H9 (cell line): ENCODE measurements around the gene ATE1. TPM values are rescaled to one million over a fixed set of nuclear protein-coding genes. Genes with fewer than 3 reads are reported as not detected.
A peak's percentile ranks its signal among the peaks of the same experiment; 100 is the strongest.

Experiments used
- DNase-seq: peaks from one replicate; pipeline ENCODE4 v3.0.0-alpha.2; 2017
- H2AFZ ChIP-seq: one replicate; pipeline ENCODE4 v1.6.1; 2013; ENCODE audit warnings: mild to moderate bottlenecking, low read length, control low read depth, moderate library complexity
- H2AK5ac ChIP-seq: 2 replicates; pipeline ENCODE4 v1.6.1; 2013; ENCODE audit warnings: low read length, control low read depth, mixed read lengths; ENCODE audit not compliant: insufficient read length
- H2BK120ac ChIP-seq: one replicate; pipeline ENCODE4 v1.6.1; 2013; ENCODE audit warnings: low read depth, mild to moderate bottlenecking, low read length, control low read depth, inconsistent platforms; ENCODE audit not compliant: poor library complexity, severe bottlenecking
- H2BK12ac ChIP-seq: 2 replicates; pipeline ENCODE4 v1.6.1; 2013; ENCODE audit warnings: low read length, control low read depth, mixed read lengths, low read depth; ENCODE audit not compliant: insufficient read length
- H2BK15ac ChIP-seq: 2 replicates; pipeline ENCODE4 v1.6.1; 2013; ENCODE audit warnings: low read depth, low read length, control low read depth
- H2BK20ac ChIP-seq: one replicate; pipeline ENCODE4 v1.6.1; 2013; ENCODE audit warnings: low read depth, mild to moderate bottlenecking, low read length, control low read depth, inconsistent platforms; ENCODE audit not compliant: poor library complexity, severe bottlenecking
- H2BK5ac ChIP-seq: 2 replicates; pipeline ENCODE4 v1.6.1; 2013; ENCODE audit warnings: low read length, control low read depth, mixed read lengths; ENCODE audit not compliant: insufficient read length
- H3K14ac ChIP-seq: 2 replicates; pipeline ENCODE4 v1.6.1; 2013; ENCODE audit warnings: low read length, control low read depth; ENCODE audit not compliant: insufficient read depth
- H3K18ac ChIP-seq: 2 replicates; pipeline ENCODE4 v1.6.1; 2013; ENCODE audit warnings: low read depth, mild to moderate bottlenecking, mixed read lengths, low read length, control low read depth; ENCODE audit not compliant: insufficient read length
- H3K23ac ChIP-seq: 2 replicates; pipeline ENCODE4 v1.6.1; 2013; ENCODE audit warnings: low read length, control low read depth, mixed read lengths, low read depth; ENCODE audit not compliant: insufficient read length
- H3K23me2 ChIP-seq: 2 replicates; pipeline ENCODE4 v1.6.1; 2013; ENCODE audit warnings: low read depth, mild to moderate bottlenecking, mixed read lengths, low read length, control low read depth; ENCODE audit not compliant: insufficient read length, poor library complexity, severe bottlenecking
- H3K27ac ChIP-seq: 2 replicates; pipeline ENCODE4 v1.5.1; 2013; ENCODE audit warnings: low read length, control low read depth, mixed read lengths, low read depth; ENCODE audit not compliant: insufficient read length
- H3K27me3 ChIP-seq: 2 replicates; pipeline ENCODE4 v1.6.1; 2013; ENCODE audit warnings: low read length, control low read depth, inconsistent platforms; ENCODE audit not compliant: insufficient read depth
- H3K4ac ChIP-seq: 2 replicates; pipeline ENCODE4 v1.6.1; 2013; ENCODE audit warnings: low read depth, mild to moderate bottlenecking, control low read depth, inconsistent platforms, low read length, moderate library complexity
- H3K4me1 ChIP-seq: 2 replicates; pipeline ENCODE4 v1.6.1; 2013; ENCODE audit warnings: low read length, control low read depth, inconsistent platforms; ENCODE audit not compliant: insufficient read depth
- H3K4me2 ChIP-seq: 2 replicates; pipeline ENCODE4 v1.6.1; 2013; ENCODE audit warnings: low read length, control low read depth, mixed read lengths; ENCODE audit not compliant: insufficient read length, insufficient read depth
- H3K56ac ChIP-seq: 2 replicates; pipeline ENCODE4 v1.6.1; 2013; ENCODE audit warnings: low read depth, mild to moderate bottlenecking, mixed read lengths, low read length, control low read depth; ENCODE audit not compliant: insufficient read length
- H3K79me1 ChIP-seq: 2 replicates; pipeline ENCODE4 v1.6.1; 2013; ENCODE audit warnings: low read depth, mild to moderate bottlenecking, moderate library complexity, low read length, control low read depth, inconsistent platforms; ENCODE audit not compliant: insufficient read depth, poor library complexity, severe bottlenecking
- H3K79me2 ChIP-seq: 2 replicates; pipeline ENCODE4 v1.6.1; 2013; ENCODE audit warnings: low read length, control low read depth, inconsistent platforms; ENCODE audit not compliant: insufficient read depth
- H3K9ac ChIP-seq: 2 replicates; pipeline ENCODE4 v1.6.1; 2013; ENCODE audit warnings: low read length, control low read depth, mixed read lengths; ENCODE audit not compliant: insufficient read length; ENCODE audit errors: extremely low read depth
- H3K9me3 ChIP-seq: one replicate; pipeline ENCODE4 v1.6.1; 2013; ENCODE audit warnings: low read depth, low read length, inconsistent platforms; ENCODE audit not compliant: control insufficient read depth
- H3T11ph ChIP-seq: one replicate; pipeline ENCODE4 v1.6.1; 2013; ENCODE audit warnings: mild to moderate bottlenecking, low read length, control low read depth, inconsistent platforms
- H4K20me1 ChIP-seq: one replicate; pipeline ENCODE4 v1.6.1; 2013; ENCODE audit not compliant: control insufficient read depth, insufficient read length, insufficient read depth
- H4K5ac ChIP-seq: 2 replicates; pipeline ENCODE4 v1.6.1; 2013; ENCODE audit warnings: low read depth, mild to moderate bottlenecking, mixed read lengths, low read length, control low read depth; ENCODE audit not compliant: insufficient read length
- H4K8ac ChIP-seq: replicated peaks from 2 replicates; pipeline ENCODE4 v1.6.1; 2013; ENCODE audit warnings: low read length, control low read depth, mixed read lengths, low read depth; ENCODE audit not compliant: insufficient read length
- H4K91ac ChIP-seq: 2 replicates; pipeline ENCODE4 v1.6.1; 2013; ENCODE audit warnings: low read depth, mild to moderate bottlenecking, moderate library complexity, mixed read lengths, low read length, control low read depth; ENCODE audit not compliant: insufficient read length
- H3K27ac Mint-ChIP-seq, 3 experiments: 2 replicates in 2 of 3; 3 replicates in 1 of 3; pipeline ENCODE4 v1.8.0; 2020 to 2021; ENCODE audit warnings: mixed read lengths in 3 of 3, mild to moderate bottlenecking in 1 of 3, moderate library complexity in 1 of 3
- H3K27me3 Mint-ChIP-seq: 2 replicates; pipeline ENCODE4 v1.8.0; 2021; ENCODE audit warnings: low read depth, mild to moderate bottlenecking, moderate library complexity, mixed read lengths
- H3K36me3 Mint-ChIP-seq, 3 experiments: 2 replicates in 2 of 3; 3 replicates in 1 of 3; pipeline ENCODE4 v1.8.0; 2020 to 2021; ENCODE audit warnings: low read depth in 3 of 3, mixed read lengths in 3 of 3; ENCODE audit not compliant: insufficient read depth in 1 of 3
- H3K4me1 Mint-ChIP-seq, 2 experiments: 2 replicates each; pipeline ENCODE4 v1.8.0; 2020; ENCODE audit warnings: mixed read lengths in 2 of 2
- H3K4me3 Mint-ChIP-seq, 2 experiments: 2 replicates in 1 of 2; 3 replicates in 1 of 2; pipeline ENCODE4 v1.8.0; 2020 to 2021; ENCODE audit warnings: mild to moderate bottlenecking in 2 of 2, mixed read lengths in 2 of 2, moderate library complexity in 1 of 2
- H3K9me3 Mint-ChIP-seq, 2 experiments: 2 replicates in 1 of 2; 3 replicates in 1 of 2; pipeline ENCODE4 v1.8.0; 2020; ENCODE audit warnings: mild to moderate bottlenecking in 2 of 2, mixed read lengths in 2 of 2, moderate library complexity in 1 of 2
- WGBS: extraction: QIAGEN DNeasy Blood & Tissue Kit; methylation state at CpG from one replicate; pipeline ENCODE4 v1.1.7; 2013; ENCODE audit warnings: missing lambda C conversion rate, low lambda C conversion rate, mixed read lengths; ENCODE audit not compliant: insufficient read length; ENCODE audit errors: extremely low coverage; 5-methylcytosine and 5-hydroxymethylcytosine counted together
- total RNA-seq: library from RNA; stranded (reverse); gene quantifications from 2 replicates; pipeline ENCODE4 v1.2.1, GENCODE V29; 2021
- TF ChIP-seq, protein P1 (sequence below): fragments of 200-600 bp; sonication (generic); conservative IDR thresholded peaks from 3 replicates; pipeline ENCODE4 v1.8.0; 2021; ENCODE audit warnings: antibody characterized with exemption, mild to moderate bottlenecking

ATE1 gene
- total RNA-seq, 1 experiment from 2014 or later = 29.0 TPM

GRCh38 chr10:121900443-121901174, 27.2 kb downstream of the ATE1 start:
- Histone ChIP-seq H2AK5ac (no peak overlapping the region), H3K14ac (no peak overlapping the region), H4K5ac (no peak overlapping the region), H3K4ac (no peak overlapping the region), H3K27me3 (no peaks in the 10 kb centered on the region), H3K56ac (no peak overlapping the region), H4K91ac (no peak overlapping the region), H2BK15ac (no peak overlapping the region), H2BK20ac (no peak overlapping the region), H3K23ac (no peak overlapping the region), H3K18ac (no peak overlapping the region), H2BK5ac (no peak overlapping the region), H3K9ac (no peak overlapping the region), H2BK12ac (no peak overlapping the region), H3K79me1 (no peaks in the 10 kb centered on the region), H3K79me2 (no peaks in the 10 kb centered on the region; the same call in none of the 2 replicates), H3K4me2 (no peak overlapping the region), H3K9me3 (no peaks in the 10 kb centered on the region), H3T11ph (no peak overlapping the region), H3K23me2 (no peaks in the 10 kb centered on the region), H4K20me1 (no peaks in the 10 kb centered on the region), H3K27ac (no peak overlapping the region), H4K8ac (no peak overlapping the region), H2BK120ac (no peak overlapping the region), H2AFZ (no peak overlapping the region), H3K4me1 (no peaks in the 10 kb centered on the region)
- peaks cover 20 to 51% (median 46%) of the 10 kb centered on the region in 3 experiments; a peak in 6 of 7 replicates for H3K36me3 Mint-ChIP-seq
- TF ChIP-seq, protein P1, sequence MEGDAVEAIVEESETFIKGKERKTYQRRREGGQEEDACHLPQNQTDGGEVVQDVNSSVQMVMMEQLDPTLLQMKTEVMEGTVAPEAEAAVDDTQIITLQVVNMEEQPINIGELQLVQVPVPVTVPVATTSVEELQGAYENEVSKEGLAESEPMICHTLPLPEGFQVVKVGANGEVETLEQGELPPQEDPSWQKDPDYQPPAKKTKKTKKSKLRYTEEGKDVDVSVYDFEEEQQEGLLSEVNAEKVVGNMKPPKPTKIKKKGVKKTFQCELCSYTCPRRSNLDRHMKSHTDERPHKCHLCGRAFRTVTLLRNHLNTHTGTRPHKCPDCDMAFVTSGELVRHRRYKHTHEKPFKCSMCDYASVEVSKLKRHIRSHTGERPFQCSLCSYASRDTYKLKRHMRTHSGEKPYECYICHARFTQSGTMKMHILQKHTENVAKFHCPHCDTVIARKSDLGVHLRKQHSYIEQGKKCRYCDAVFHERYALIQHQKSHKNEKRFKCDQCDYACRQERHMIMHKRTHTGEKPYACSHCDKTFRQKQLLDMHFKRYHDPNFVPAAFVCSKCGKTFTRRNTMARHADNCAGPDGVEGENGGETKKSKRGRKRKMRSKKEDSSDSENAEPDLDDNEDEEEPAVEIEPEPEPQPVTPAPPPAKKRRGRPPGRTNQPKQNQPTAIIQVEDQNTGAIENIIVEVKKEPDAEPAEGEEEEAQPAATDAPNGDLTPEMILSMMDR = peak; percentile 92
- no peaks in the 10 kb centered on the region for H3K27me3 Mint-ChIP-seq
- DNase-seq = no peak
- H3K4me1 Mint-ChIP-seq = peaks cover 12 to 14% of the 10 kb centered on the region in 2 experiments
- WGBS = no CpG with 5 or more reads among the region's 10 CpGs
- peak overlapping the region; percentile 28 to 66 (median 58); a peak in 1 of 7 replicates for H3K27ac Mint-ChIP-seq
- H3K4me3 Mint-ChIP-seq = no peak overlapping the region
- H3K9me3 Mint-ChIP-seq = no peaks in the 10 kb centered on the region
